Right atrium auricular region (tissue), 2 donors: ENCODE results near the gene PTPRD. TPM values are rescaled to one million over a fixed set of nuclear protein-coding genes. Genes with fewer than 3 reads are reported as not detected.

Source experiments
- DNase-seq: peaks from one replicate; pipeline ENCODE4 v3.0.0-alpha.2; 2019; ENCODE audit warnings: low spot score
- H3K27ac ChIP-seq, 2 donors: fragments of 200-600 bp; sonication (generic); 1 replicate in 1 of 2; 2 replicates in 1 of 2; pipeline ENCODE4 v1.5.1; 2016 to 2019
- H3K27me3 ChIP-seq, 2 donors: fragments of 200-600 bp; sonication (generic); one replicate each; pipeline versions ENCODE4 v1.5.1 to v1.6.0; 2017 to 2019
- H3K36me3 ChIP-seq: fragments of 200-600 bp; sonication (generic); one replicate; pipeline ENCODE4 v1.5.1; 2016
- H3K4me1 ChIP-seq, 2 donors: fragments of 200-600 bp; sonication (generic); one replicate each; pipeline versions ENCODE4 v1.5.1 to v1.6.0; 2017 to 2019
- H3K4me3 ChIP-seq, 2 donors: fragments of 200-600 bp; sonication (generic); 1 replicate in 1 of 2; 2 replicates in 1 of 2; pipeline ENCODE4 v1.5.1; 2017 to 2019; ENCODE audit warnings: mild to moderate bottlenecking in 1 of 2, moderate library complexity in 1 of 2
- H3K9me3 ChIP-seq, 2 donors: fragments of 200-600 bp; sonication (generic); one replicate each; pipeline ENCODE4 v1.5.1; 2019
- total RNA-seq, 2 donors: library from RNA; depleted of rRNA; stranded (reverse); fragments of >200 nt; gene quantifications; one replicate each; pipeline ENCODE4 v1.1.0, GENCODE V29; 2016
- TF ChIP-seq, protein P1 (sequence below), 2 donors: fragments of 200-600 bp; sonication (generic); IDR thresholded peaks; one replicate each; pipeline ENCODE4 v1.5.1; 2019; ENCODE audit warnings: antibody characterized with exemption in 2 of 2

Gene PTPRD
- total RNA-seq, 2 donors from 2014 or later: 5.5 to 6.6 TPM

DNA sequence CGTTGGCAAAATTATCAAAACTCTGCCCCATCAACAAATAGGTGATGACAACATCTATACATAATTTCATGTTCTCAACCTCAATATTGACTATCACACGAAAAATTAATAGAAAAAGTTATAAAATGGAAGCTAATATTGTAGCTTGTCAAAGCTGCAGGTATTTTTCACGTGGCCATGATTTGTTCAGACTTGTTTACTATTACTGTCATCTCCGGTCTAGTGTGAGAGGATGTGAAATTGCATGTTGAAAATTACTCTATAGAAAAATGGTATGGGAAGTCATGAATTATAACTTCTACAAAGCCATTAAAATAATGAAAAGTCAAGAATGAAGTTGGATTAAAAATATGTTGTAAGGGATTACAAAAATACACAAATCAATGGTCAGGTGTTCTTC lies 385.8 kb downstream of the PTPRD start:
- Histone ChIP-seq H3K36me3 (no peaks in the 10 kb centered on the region), H3K27ac (no peak overlapping the region), H3K4me1 (no peaks in the 10 kb centered on the region), H3K27me3 (no peaks in the 10 kb centered on the region), H3K4me3 (no peak overlapping the region), H3K9me3 (no peaks in the 10 kb centered on the region)
- no peak for DNase-seq
- TF ChIP-seq, protein P1, sequence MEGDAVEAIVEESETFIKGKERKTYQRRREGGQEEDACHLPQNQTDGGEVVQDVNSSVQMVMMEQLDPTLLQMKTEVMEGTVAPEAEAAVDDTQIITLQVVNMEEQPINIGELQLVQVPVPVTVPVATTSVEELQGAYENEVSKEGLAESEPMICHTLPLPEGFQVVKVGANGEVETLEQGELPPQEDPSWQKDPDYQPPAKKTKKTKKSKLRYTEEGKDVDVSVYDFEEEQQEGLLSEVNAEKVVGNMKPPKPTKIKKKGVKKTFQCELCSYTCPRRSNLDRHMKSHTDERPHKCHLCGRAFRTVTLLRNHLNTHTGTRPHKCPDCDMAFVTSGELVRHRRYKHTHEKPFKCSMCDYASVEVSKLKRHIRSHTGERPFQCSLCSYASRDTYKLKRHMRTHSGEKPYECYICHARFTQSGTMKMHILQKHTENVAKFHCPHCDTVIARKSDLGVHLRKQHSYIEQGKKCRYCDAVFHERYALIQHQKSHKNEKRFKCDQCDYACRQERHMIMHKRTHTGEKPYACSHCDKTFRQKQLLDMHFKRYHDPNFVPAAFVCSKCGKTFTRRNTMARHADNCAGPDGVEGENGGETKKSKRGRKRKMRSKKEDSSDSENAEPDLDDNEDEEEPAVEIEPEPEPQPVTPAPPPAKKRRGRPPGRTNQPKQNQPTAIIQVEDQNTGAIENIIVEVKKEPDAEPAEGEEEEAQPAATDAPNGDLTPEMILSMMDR (IDR thresholded peaks at IDR 0.05): no peak

DNA sequence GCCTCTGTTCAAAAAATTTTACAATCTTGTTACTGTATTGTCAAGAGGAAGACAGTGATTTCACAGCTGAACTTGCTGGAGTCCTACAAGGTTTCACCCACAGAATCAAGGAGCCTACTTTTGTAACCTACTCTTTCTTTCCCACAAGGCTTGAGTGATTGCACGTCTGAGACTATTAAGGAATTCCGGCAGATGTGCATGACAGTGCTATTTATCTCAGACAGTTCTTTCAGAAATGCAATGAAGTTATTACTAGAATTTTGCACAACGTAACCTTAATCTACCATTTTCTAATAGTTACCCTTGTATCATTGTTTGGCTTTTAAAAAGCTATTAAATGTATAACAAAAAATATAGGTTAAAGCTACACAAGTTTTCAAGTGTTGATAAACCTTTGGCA lies 400.1 kb downstream of the PTPRD start:
- no peaks in the 10 kb centered on the region for H3K4me1 ChIP-seq
- no peak overlapping the region for H3K27ac ChIP-seq
- TF ChIP-seq, protein P1 (IDR thresholded peaks at IDR 0.05): no peak
- no peak for DNase-seq
- H3K27me3 ChIP-seq: no peaks in the 10 kb centered on the region
- no peaks in the 10 kb centered on the region for H3K9me3 ChIP-seq
- no peaks in the 10 kb centered on the region for H3K36me3 ChIP-seq
- H3K4me3 ChIP-seq: no peak overlapping the region

DNA sequence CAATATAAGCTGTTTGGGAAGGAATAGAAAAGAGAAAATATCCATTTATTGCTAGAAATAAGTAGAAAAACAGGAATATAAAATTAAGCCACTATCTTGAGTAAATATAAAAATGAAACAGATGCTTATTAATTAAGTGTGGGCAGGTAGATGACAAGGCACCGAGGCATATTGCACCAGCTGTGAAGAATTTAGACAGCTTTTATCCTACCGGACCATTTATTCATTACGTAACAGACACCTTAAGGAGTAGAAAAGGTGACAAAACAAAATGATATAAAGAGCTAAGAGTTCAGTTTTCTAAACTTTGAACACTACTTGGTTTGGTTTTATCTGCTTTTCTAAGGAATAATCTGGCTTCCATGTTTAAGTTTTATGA lies 404.1 kb downstream of the PTPRD start:
- H3K36me3 ChIP-seq: no peaks in the 10 kb centered on the region
- peak overlapping the region; percentile 20 to 37 for H3K4me3 ChIP-seq
- H3K4me1 ChIP-seq: no peaks in the 10 kb centered on the region
- no peaks in the 10 kb centered on the region for H3K27me3 ChIP-seq
- no peak overlapping the region for H3K27ac ChIP-seq
- TF ChIP-seq, protein P1 (IDR thresholded peaks at IDR 0.05): no peak
- H3K9me3 ChIP-seq: no peaks in the 10 kb centered on the region
- no peak for DNase-seq

DNA sequence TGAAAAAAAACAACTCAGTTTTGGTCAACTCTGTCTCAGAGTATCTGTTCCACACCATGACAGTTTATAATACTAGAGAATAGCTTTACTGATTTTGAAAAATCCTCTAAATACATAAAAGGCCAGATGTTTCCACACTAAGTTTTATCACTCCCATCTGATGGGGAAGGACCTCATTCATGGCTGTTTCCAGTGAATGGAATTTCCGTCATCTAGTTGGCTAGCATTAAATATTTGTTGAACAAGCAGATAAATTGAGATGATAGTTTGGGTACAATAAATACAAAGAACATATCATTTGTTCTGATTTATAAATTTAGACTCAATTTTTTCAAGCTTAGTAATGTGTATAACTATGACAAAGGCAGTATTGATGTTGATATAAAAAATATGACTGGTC lies 408.5 kb downstream of the PTPRD start:
- TF ChIP-seq, protein P1 (IDR thresholded peaks at IDR 0.05): no peak

DNA sequence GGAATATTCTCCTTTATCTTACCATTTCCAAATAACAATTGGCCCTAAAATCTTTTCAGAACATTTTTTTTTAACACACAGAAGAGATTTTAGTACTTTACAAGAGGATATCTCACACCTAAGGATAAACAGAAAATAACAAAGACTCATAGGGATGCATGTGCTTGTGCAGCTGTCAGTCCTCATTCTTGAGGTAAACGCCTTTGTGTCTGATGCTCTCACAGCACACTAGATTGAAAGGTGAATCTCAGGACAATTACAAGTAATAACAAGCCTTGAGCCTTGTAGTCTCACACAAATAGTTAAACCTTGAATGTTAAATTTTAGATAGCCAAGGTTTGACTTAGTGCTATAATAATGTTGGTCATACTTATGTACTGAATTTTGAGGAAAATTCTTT lies 439.2 kb downstream of the PTPRD start:
- TF ChIP-seq, protein P1 (IDR thresholded peaks at IDR 0.05): no peak
- H3K4me1 ChIP-seq: no peaks in the 10 kb centered on the region
- no peaks in the 10 kb centered on the region for H3K27me3 ChIP-seq
- H3K36me3 ChIP-seq: no peaks in the 10 kb centered on the region
- H3K9me3 ChIP-seq: no peaks in the 10 kb centered on the region
- H3K4me3 ChIP-seq: no peak overlapping the region
- H3K27ac ChIP-seq: no peak overlapping the region
- DNase-seq: no peak

More for the DNA sequence above, 408.5 kb downstream of the PTPRD start:
- Histone ChIP-seq H3K4me3 (no peak overlapping the region), H3K36me3 (no peaks in the 10 kb centered on the region), H3K9me3 (no peaks in the 10 kb centered on the region), H3K4me1 (no peaks in the 10 kb centered on the region), H3K27ac (no peak overlapping the region), H3K27me3 (no peaks in the 10 kb centered on the region)
- no peak for DNase-seq

DNA sequence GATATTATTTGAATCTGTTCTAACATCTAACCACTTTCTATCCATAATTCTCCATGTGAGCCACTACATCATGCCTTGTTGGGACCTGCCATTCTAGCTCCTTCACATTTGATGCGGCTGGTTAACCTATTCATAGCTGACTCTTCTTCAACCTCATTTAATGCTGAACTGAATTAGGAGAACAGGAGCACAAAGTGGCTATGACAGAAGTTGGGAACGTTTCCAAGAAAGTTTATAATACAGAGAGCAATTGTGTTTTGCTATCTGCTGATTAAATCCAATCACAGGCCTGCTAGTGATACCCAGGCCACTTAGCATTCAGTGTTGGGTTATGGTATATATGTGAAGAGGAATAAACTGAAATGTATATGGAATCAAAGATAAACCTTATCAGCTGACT lies 440.3 kb downstream of the PTPRD start:
- TF ChIP-seq, protein P1 (IDR thresholded peaks at IDR 0.05): no peak

More for the DNA sequence above, 440.3 kb downstream of the PTPRD start:
- Histone ChIP-seq H3K27me3 (no peaks in the 10 kb centered on the region), H3K36me3 (no peaks in the 10 kb centered on the region), H3K4me3 (no peak overlapping the region), H3K9me3 (no peaks in the 10 kb centered on the region), H3K4me1 (no peaks in the 10 kb centered on the region), H3K27ac (no peak overlapping the region)
- no peak for DNase-seq
